ENCODE results near the gene CCDC170.
"Not testable (repeated sequence)": the region's sequence is repeated elsewhere in the genome, so short reads cannot be mapped to it uniquely, and the experiment has no call there.

The CCDC170 gene

DNA sequence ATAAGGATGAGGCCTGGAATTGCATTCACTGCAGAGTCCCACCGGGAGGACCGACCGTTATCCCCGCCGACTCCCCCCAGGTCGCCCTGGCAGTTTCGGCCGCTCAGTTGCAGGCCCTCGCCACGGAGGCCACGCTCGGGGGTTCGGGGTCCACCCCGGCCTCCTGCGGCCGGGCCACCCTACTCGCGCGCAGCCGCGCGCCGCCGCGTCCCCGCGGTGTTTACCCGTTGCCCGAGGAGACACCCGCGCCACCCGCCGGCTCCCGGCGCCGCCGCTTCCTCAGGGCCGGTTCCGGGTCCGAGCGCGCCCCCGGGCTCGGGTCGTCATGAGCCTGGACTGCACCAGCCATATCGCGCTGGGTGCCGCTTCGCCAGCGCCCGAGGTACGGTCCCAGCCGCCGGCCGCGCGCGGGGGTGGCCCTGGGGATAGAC is at the start of gene CCDC170:
Gene CCDC170, plus strand, starts transcription at position 214 of the 431 bp plus-strand sequence. Its CDS starts 112 bp downstream, at position 326.
- peak within 1 kb of the TSS; percentile 69 for H3K4me3 ChIP-seq (ENCODE audit: low read depth, low read length)

DNA sequence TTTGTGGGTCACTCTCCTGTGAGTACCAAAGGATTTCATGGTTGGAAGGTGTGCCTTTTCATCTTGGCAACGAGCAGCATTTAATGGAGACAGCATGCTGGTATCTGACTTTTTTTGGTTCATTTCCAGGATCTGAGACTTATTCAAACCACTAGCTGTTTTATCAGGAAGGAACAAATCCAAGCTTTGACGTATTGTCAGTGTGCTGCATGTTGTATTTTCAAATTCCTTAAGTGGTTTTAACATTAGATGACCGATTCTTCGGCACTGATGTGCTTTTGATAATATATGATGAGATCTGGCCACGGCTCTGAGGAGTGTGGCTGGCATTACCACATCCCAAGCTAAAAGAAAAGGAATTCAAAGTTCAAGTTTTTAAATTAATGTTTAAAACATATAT is 48.3 kb upstream of the CCDC170 start:
- H3K4me3 ChIP-seq (ENCODE audit: low read depth, low read length) = no peak overlapping the region

More for the DNA sequence above, at the start of gene CCDC170:
- DNase-seq (ENCODE audit: low read depth) = no peak

GRCh38 chr6:151447237-151447636 is 46.6 kb upstream of the CCDC170 start:
- no peak for DNase-seq (ENCODE audit: low read depth)
- H3K4me3 ChIP-seq (ENCODE audit: low read depth, low read length) = no peak overlapping the region

More for the DNA sequence above, 48.3 kb upstream of the CCDC170 start:
- peak; percentile 46 for DNase-seq (ENCODE audit: low read depth)

DNA sequence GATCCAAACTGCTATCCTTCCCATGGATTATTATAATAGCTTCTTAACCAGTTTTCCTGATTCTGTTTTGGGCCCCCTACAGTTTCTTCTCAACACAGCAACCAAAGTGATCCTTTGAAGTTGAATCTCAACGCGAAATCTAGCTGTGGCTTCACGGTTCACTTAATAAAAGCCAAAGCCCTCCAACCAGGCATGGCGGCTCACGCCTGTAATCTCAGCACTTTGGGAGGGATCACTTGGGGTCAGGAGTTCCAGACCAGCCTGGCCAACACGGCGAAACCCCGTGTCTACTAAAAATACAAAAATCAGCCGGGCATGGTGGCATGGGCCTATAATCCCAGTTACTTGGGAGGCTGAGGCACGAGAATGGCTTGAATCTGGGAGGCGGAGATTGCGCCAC is 45.2 kb upstream of the CCDC170 start:
- no peak overlapping the region for H3K4me3 ChIP-seq (ENCODE audit: low read depth, low read length)
- no peak for DNase-seq (ENCODE audit: low read depth)

GRCh38 chr6:151450928-151451327 is 42.9 kb upstream of the CCDC170 start:
- H3K4me3 ChIP-seq (ENCODE audit: low read depth, low read length) = peak overlapping the region; percentile 86
- DNase-seq (ENCODE audit: low read depth) = not testable (repeated sequence)

DNA sequence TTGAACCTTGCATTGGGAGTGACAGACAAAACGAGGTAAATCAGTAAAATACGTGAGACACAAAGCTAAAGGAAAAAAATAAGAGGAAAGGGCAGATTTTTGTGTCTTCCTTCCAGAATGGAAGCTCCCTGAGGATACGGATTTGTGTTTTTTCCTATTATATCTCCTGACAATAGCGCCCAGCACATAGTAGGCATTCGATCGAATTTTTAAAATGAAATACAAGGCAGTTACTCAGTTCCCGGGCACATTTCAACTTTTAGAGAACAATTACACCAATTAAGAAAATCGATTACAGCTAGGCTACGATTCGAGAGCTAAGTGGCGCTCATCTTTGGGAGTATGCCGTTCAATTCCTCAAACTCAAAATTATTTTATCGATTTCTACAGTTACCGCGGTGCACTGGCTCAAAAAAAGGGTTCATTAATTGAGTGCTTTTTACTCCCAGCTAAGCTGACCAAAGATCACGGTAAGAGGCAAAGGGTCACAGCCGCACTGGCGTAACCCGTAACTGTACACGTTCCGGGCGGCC is 42.3 kb upstream of the CCDC170 start:
- no peak for DNase-seq (ENCODE audit: low read depth)

GRCh38 chr6:151451950-151452749 is 41.7 kb upstream of the CCDC170 start, which contains the start of gene RMND1:
RMND1 (minus strand) TSS chr6:151452126; CDS start chr6:151445811, 6,315 bp downstream.
- DNase-seq (ENCODE audit: low read depth) = peak; percentile 100

More for the DNA sequence above, 42.3 kb upstream of the CCDC170 start:
- H3K4me3 ChIP-seq (ENCODE audit: low read depth, low read length) = peak overlapping the region; percentile 86

DNA sequence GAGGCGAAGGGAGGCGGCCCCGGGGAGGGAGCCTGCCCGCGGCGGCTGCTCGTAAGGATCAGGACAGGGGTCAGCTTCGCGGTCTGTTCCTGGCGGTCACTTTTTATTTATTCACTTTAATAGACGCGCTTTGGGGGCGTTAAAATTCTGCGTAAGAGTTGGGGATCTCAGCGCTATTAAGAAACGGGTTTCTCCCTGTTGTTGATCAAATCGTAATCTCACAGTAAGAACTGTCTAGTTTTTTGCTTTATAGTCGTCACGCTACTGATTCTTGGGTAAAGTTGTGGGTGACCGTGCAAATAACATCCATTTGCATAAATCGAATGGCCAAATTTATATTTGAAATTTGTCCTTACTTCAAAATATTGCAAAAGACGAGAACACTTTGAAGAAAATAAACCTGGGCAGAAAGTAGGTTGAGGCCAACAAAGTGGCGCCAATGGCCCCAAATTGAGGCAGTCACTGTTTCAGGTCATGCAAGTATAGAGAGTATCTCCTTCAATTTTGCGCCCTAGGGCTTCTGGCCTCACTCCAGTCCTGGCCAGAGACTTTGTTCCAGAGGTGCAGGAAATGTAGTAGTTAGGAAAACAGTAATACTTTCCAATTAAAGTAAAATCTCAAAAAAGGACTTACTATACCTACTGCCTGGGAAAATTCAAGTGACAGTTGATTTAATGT is 40.9 kb upstream of the CCDC170 start:
- peak overlapping the region; percentile 86 for H3K4me3 ChIP-seq (ENCODE audit: low read depth, low read length)
- no peak for DNase-seq (ENCODE audit: low read depth)

More at GRCh38 chr6:151451950-151452749, 41.7 kb upstream of the CCDC170 start, which contains the start of gene RMND1:
- H3K4me3 ChIP-seq (ENCODE audit: low read depth, low read length) = peak within 1 kb of the TSS; percentile 86

GRCh38 chr6:151455751-151456398 is 37.9 kb upstream of the CCDC170 start:
- not testable (repeated sequence) for H3K4me3 ChIP-seq (ENCODE audit: low read depth, low read length); DNase-seq (ENCODE audit: low read depth)

GRCh38 chr6:151461673-151462072 is 32.1 kb upstream of the CCDC170 start:
- no peak overlapping the region for H3K4me3 ChIP-seq (ENCODE audit: low read depth, low read length)
- DNase-seq (ENCODE audit: low read depth) = no peak

- no peak for DNase-seq (ENCODE audit: low read depth)
- H3K4me3 ChIP-seq (ENCODE audit: low read depth, low read length) = no peak overlapping the region
Observed at GRCh38 chr6:151464702-151465101, 29.1 kb upstream of the CCDC170 start.

DNA sequence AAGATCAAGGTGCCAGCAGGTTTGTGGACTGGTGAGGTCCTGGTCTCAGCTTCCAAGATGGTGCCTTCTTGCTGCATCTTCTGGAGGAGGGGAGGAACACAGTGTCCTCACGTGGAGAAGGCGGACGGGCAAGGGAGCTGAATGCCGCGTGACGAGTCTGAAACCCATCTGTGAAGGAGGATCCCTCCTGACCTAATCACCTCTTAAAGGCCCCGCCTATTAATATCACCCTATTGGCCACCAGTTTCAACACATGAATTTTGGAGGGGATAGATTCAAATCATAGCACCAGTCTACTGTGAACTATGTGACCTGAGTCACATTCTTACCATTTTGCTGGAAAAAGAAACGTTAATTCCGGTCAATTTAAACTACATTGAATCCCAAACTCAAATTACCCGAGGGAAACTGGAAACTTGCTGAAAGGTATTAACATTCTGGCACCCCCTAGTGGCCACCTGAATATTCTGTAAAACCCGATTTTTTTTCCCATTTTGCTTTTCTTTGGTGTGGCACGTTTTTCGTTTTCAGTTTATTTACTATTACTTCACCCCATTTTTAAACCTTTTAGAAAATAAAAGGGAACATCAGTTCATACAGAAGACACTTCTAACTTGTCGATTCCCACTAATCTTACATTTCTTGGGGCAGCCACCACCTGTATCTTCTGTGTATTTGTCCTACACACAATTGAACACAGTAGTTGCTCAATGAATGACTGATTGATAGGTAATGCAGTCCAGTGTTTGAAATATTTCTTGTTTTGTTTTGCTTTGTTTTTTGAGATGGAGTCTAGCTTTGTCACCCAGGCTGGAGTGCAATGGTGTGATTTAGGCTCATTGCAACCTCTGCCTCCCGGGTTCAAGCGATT is 17.9 kb upstream of the CCDC170 start:
- no peak for DNase-seq (ENCODE audit: low read depth)
- no peak overlapping the region for H3K4me3 ChIP-seq (ENCODE audit: low read depth, low read length)

GRCh38 chr6:151477726-151478125 is 16.1 kb upstream of the CCDC170 start:
- no peak for DNase-seq (ENCODE audit: low read depth)
- H3K4me3 ChIP-seq (ENCODE audit: low read depth, low read length) = no peak overlapping the region

DNA sequence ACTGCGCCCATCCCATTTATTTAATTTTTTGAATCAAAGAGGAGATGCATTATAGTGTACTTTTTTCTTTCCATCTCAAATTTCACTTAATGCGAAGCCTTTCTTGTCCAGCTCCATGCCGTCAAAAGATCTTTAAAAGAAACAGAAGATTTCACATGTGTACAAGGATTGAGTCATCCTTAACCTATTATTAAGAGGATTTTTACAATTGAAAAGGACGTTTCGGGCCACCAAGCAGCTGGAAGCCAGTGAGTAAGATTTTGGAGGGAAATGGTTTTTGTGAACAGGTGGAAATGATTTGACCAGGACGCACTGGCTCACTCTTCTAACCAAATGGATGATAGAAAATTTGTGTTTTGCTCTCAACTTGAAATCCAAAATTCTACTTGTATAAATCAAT is 15.1 kb upstream of the CCDC170 start:
- H3K4me3 ChIP-seq (ENCODE audit: low read depth, low read length) = no peak overlapping the region
- no peak for DNase-seq (ENCODE audit: low read depth)

GRCh38 chr6:151481786-151482185 is 12.0 kb upstream of the CCDC170 start:
- no peak for DNase-seq (ENCODE audit: low read depth)
- no peak overlapping the region for H3K4me3 ChIP-seq (ENCODE audit: low read depth, low read length)

DNA sequence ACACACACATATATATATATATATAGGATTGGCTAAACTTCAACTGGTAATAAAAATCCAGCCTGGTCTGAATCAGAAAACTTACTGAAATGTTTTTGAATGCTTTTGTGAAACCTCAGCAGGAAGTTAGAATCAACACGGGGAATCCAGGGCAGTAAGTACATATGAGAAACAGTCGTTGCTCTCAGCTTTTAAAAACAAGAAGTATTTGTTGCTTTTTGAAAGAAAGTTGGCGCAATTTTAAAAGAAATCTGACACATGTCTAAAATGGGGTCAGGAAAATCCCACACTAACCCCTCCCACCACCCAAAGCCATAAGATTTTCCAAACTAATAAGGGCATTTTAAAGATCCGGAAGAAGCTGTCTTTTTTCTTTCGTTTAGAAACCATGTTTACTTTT is 11.5 kb upstream of the CCDC170 start:
- no peak for DNase-seq (ENCODE audit: low read depth)
- H3K4me3 ChIP-seq (ENCODE audit: low read depth, low read length) = no peak overlapping the region

GRCh38 chr6:151483994-151484393 is 9.8 kb upstream of the CCDC170 start:
- no peak for DNase-seq (ENCODE audit: low read depth)
- H3K4me3 ChIP-seq (ENCODE audit: low read depth, low read length) = no peak overlapping the region

GRCh38 chr6:151488226-151488625 is 5.6 kb upstream of the CCDC170 start:
- H3K4me3 ChIP-seq (ENCODE audit: low read depth, low read length) = no peak overlapping the region
- no peak for DNase-seq (ENCODE audit: low read depth)

- H3K4me3 ChIP-seq (ENCODE audit: low read depth, low read length) = no peak overlapping the region
- DNase-seq (ENCODE audit: low read depth) = no peak
Observed at GRCh38 chr6:151490996-151491395, 2.8 kb upstream of the CCDC170 start.

All from skeletal muscle cell (primary cell).